ENCODE results near the gene TTLL9.

- TF ChIP-seq CTCF (IDR thresholded peaks at IDR 0.05) (no peak), POLR2A (IDR thresholded peaks at IDR 0.05) (no peak)
Observed at GRCh38 chr20:31859266-31859997, 11.0 kb upstream of the TTLL9 start.

All from adrenal gland (tissue), 5 donors.